IPS-11a (cell line): ENCODE results near the gene POU5F1.
"Not testable (repeated sequence)": the region's sequence is repeated elsewhere in the genome, so short reads cannot be mapped to it uniquely, and the experiment has no call there.

Experiments
- H3K4me3 ChIP-seq: one replicate; pipeline ENCODE4 v1.5.1; 2013; ENCODE audit warnings: low read depth, low read length, control low read depth

The POU5F1 gene

GRCh38 chr6:31192431-31193105 is 22.1 kb upstream of the POU5F1 start:
- H3K4me3 ChIP-seq = not testable (repeated sequence)

- no peak overlapping the region for H3K4me3 ChIP-seq
Observed at GRCh38 chr6:31190488-31190887, 20.0 kb upstream of the POU5F1 start.

- H3K4me3 ChIP-seq = not testable (repeated sequence)
Observed at GRCh38 chr6:31189223-31189622, 18.7 kb upstream of the POU5F1 start.

- H3K4me3 ChIP-seq = no peak overlapping the region
Observed at GRCh38 chr6:31187780-31188194, 17.3 kb upstream of the POU5F1 start.

GRCh38 chr6:31186052-31186734 is 15.7 kb upstream of the POU5F1 start:
- H3K4me3 ChIP-seq = no peak overlapping the region

- not testable (repeated sequence) for H3K4me3 ChIP-seq
Observed at GRCh38 chr6:31185695-31186051, 15.2 kb upstream of the POU5F1 start.

GRCh38 chr6:31183859-31184258 is 13.4 kb upstream of the POU5F1 start:
- not testable (repeated sequence) for H3K4me3 ChIP-seq

- H3K4me3 ChIP-seq = not testable (repeated sequence)
Observed at GRCh38 chr6:31183287-31183686, 12.8 kb upstream of the POU5F1 start.

- H3K4me3 ChIP-seq = no peak overlapping the region
Observed at GRCh38 chr6:31180500-31180899, 10.0 kb upstream of the POU5F1 start.

GRCh38 chr6:31179896-31180295 is 9.4 kb upstream of the POU5F1 start:
- H3K4me3 ChIP-seq = no peak overlapping the region

GRCh38 chr6:31179042-31179386 is 8.5 kb upstream of the POU5F1 start:
- no peak overlapping the region for H3K4me3 ChIP-seq

GRCh38 chr6:31178143-31179041 is 7.9 kb upstream of the POU5F1 start:
- H3K4me3 ChIP-seq = no peak overlapping the region

GRCh38 chr6:31175971-31176370 is 5.5 kb upstream of the POU5F1 start:
- H3K4me3 ChIP-seq = no peak overlapping the region

- H3K4me3 ChIP-seq = no peak overlapping the region
Observed at GRCh38 chr6:31174378-31174777, 3.9 kb upstream of the POU5F1 start.

GRCh38 chr6:31173406-31173805 is 2.9 kb upstream of the POU5F1 start:
- no peak overlapping the region for H3K4me3 ChIP-seq

- H3K4me3 ChIP-seq = peak overlapping the region; percentile 58
Observed at GRCh38 chr6:31172973-31173384, 2.5 kb upstream of the POU5F1 start.

- H3K4me3 ChIP-seq = peak overlapping the region; percentile 58
Observed at GRCh38 chr6:31171931-31172905, 1.7 kb upstream of the POU5F1 start.

GRCh38 chr6:31170987-31171671 is 647 bp upstream of the POU5F1 start:
- peak overlapping the region; percentile 77 for H3K4me3 ChIP-seq

GRCh38 chr6:31169858-31170599 is 453 bp downstream of the POU5F1 start:
- peak overlapping the region; percentile 77 for H3K4me3 ChIP-seq
